ENCODE results near the gene LRRC75A.
"Not testable (repeated sequence)": the region's sequence is repeated elsewhere in the genome, so short reads cannot be mapped to it uniquely, and the experiment has no call there.

LRRC75A gene

DNA sequence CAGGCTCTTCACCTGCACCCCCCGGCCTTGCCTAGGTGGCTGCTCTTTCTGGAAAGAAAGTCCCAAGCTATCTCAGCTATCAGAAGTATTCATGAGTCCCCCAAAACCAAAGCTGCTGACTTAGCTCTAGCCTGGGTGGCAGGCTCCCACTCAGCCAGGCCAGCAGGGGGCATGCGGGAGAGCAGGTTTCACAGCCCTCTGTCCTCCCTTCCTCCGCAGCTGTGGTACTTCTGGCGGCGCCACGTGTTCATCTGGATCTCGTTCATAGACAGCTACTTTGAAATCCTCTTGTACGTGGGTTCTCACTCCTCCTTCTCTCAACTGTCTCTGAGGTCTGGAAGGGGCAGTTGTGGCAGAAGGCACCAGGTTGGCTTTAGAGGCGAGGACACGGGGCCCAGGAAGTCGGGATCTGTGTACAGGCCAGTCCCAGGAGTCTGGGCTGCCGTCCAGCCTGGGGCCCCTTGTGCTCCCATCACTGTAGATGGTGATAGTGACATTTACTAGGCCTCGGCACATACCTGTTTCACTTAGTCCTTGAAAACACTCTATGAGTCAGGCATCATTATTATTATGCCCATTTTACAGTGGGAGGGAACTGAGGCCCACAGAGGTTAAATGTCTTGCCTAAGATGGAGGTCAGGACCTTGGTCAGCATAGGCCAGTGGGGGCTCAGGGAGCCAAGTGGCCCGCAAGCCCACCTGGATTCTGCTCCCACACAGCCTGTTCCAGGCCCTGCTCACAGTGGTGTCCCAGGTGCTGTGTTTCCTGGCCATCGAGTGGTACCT is 63.7 kb downstream of the LRRC75A start:
- no peak for DNase-seq

DNA sequence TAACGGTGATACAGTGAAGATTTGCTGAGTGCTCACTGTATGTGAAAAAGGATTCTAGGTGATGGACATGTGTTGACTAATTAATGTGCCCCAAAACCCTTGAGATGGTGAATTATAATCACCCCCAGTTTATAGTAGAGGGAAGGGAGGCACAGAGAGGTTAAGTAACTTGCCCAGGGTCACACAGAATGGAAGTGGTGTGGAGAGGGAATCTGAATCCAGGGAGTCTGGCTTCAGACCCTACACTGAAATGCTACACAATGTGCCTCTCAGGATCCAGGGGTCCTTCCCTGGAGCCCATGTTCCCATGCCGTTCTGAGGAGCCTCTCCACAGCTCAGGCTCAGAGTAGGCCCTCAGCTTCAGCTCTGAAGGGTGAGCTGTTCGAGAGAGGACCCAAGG is 65.0 kb downstream of the LRRC75A start:
- no peak for DNase-seq

DNA sequence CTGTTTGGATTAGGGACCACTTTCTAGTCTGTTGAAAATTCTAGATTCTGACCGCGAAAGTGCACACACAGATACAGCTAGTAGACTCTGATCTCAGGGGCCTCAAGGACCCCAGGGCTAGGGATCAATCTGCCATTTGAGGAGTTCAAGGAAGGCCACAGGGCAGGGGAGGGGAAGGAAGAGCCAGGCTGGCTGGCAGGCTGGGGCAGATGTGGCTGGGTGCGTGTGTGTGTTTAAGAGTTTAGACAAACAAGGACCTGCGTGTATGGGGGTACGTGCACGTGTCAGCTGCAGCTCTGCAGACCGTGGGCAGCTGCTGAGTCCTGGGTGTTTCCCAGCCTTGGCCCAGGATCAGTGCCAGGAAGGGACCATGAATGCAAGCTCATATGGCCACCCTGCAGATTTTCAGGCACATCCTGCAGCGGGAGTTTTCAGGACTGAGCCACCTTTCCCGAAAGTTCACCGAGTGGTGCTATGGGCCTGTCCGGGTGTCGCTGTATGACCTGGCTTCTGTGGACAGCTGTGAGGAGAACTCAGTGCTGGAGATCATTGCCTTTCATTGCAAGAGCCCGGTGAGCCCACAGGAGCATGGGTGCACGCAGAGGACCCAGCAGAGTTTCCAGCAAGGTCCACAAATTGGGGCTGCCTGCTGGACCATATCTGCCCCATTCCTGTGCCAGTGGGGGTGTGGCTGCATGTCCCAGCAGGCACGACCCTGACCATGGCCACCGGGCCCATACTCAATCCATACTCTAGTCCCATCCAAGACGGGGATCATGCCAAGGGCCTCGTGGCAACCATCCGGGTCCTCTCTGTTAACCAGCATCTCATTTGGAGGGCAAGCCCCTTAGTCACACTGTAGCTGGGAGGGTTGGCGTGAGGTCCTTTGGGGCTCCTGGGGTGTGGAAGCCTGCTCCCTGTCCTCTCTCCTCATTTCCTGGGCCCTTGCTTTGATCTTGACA is 66.0 kb downstream of the LRRC75A start:
- DNase-seq = no peak

DNA sequence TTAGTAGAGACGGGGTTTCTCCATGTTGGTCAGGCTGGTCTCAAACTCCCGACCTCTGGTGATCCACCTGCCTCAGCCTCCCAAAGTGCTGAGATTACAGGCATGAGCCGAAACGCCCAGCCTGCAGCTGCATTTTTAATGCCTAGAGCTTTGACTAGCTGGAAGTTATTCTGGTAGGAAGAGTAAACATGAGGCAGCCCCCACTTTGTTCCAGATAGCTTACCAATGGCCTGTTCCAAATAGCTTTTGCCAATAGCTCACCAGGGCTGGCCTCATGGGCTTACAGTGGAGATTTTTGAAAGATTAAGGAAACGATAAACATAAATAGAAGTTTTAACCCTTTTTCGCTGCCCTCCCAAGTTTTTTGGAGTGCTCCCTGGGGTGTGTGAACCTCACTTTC is 66.8 kb downstream of the LRRC75A start:
- no peak for DNase-seq

DNA sequence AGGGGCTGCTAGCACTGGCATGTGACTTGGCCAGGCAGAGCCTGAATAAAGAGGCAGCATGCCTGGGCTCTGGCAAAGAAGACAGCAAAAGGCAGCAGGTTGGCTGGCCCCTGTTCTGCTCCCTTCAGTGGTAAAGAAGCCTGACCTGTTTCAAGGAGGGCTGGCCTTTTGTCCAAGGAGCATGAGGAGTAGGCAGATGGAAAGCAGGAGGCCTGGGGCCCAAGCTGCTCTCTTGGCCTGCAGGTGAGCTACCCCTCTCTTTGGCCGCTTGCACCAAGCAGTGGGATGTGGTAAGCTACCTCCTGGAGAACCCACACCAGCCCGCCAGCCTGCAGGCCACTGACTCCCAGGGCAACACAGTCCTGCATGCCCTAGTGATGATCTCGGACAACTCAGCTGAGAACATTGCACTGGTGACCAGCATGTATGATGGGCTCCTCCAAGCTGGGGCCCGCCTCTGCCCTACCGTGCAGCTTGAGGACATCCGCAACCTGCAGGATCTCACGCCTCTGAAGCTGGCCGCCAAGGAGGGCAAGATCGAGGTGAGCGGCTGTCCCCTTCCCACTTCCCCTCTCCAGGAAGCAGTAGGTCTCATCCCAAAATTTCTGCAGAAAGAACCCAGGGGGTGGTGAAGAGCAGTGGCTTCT is 68.6 kb downstream of the LRRC75A start:
- no peak for DNase-seq

DNA sequence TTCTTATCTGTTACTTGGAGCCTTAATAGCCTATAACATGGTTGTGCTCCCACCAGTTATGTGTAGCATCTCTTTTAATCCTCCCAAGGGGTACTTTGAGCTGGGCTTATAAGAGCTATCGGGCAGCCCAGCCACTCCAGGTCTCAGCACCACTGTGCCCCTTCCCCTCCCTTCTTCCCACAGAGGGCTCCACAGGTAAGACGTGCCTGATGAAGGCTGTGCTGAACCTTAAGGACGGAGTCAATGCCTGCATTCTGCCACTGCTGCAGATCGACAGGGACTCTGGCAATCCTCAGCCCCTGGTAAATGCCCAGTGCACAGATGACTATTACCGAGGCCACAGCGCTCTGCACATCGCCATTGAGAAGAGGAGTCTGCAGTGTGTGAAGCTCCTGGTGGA is 69.6 kb downstream of the LRRC75A start:
- DNase-seq = no peak

DNA sequence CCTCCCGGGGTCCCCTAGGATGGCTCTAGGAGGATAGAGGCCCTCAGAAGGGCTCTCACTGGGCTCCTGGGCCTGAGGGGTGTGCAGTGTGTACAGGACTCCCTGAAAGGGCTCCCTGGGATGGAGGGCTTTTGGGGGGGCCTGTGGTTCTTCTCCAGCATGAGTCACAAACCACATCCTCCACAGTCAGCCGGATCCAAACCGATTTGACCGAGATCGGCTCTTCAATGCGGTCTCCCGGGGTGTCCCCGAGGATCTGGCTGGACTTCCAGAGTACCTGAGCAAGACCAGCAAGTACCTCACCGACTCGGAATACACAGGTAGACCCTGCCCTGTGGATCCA is 72.1 kb downstream of the LRRC75A start:
- peak; percentile 58 for DNase-seq

DNA sequence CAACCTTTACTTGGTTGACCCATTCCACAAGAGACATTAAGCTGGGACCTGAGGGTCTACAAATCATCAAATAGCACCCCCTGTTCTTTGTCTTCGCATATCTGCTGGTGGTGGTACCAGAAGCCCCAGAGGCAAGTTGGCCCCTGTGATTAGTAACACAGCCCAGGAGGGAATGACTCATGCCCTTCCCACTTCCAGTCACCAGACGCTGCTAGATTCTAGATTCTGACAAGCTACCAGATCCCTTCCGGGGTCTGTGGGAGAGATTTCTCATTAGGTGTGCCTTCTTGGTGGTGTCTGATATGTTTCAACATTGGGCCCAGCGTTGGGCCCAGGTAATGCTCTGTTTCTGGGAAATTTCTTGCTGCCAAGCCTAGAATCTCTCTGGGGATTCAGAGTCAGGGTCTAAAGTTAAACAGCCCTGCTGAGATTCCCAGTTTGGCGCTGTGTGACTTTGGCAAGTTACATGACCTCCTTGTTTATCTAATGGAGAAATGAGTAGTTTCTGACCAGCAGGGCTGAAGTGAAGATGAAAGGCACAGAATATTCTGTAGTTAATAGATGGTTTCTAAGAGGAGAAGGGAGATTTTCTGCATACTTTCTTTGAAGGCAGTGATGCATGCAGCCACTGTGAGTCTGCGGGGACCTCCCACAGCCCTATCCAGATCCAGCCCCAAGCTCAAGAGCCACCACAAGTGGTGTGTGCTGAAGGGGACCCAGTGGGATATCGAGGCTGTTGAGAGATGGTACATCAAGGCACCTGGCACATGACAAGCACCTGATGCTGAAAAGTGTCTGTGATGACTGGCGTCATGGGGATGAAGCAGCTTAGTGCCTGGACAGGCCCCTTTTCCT is 72.7 kb downstream of the LRRC75A start:
- peak; percentile 58 for DNase-seq

DNA sequence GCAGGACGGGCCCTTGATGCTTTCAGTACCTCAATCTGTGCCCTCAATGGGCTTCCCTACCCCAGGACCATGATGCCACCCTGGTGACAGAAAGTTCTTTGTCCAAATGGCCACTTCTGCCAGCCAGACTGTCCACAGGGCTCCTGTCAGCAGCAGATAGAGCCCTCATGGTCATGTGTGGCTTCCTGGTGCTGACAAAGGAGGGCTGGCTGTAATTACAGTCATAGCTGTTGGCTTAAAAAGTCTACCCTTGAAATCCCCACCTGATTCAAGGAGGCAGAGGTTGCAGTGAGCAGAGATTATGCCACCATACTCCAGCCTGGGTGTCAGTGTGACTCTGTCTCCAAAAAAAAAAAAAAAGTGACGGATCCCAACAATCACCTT is 73.3 kb downstream of the LRRC75A start:
- no peak for DNase-seq

DNA sequence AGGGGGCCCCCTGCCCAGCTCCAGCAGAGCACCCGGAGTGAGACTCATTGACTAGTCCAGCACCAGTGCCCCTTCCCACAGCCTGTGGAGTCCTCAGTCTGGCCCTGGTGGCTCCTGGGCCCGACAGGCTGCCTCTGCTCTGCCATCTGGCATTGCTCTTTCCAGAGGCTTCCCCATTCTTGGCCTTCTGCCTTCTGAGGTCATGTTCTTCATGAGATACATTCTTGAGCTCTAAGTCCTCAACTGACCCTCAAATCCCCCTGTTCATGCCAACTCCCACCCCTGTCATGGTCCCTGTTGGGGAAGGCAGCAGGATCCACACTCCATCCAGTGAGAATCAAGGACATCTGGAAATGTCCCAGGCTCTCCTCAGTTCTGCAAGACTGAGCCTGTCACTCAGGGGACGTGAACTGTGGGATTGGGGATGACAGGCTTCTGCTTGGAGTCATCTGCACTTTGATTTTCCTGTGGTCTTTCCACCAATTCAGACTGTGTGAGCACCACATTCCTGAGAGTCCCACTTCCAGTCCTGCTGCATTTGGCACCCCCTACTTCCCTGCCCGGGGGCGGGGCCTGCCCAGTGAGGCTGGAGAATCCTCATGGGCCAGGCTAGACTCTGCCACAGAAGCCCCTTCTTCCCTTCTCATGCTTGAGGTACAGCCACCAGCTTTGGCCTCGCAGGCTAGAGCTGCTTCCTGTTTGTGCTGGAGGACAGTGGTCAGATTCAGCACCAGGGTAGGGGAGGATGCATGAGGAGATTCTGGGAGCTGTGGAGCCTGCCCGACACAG is 73.9 kb downstream of the LRRC75A start:
- DNase-seq = no peak

DNA sequence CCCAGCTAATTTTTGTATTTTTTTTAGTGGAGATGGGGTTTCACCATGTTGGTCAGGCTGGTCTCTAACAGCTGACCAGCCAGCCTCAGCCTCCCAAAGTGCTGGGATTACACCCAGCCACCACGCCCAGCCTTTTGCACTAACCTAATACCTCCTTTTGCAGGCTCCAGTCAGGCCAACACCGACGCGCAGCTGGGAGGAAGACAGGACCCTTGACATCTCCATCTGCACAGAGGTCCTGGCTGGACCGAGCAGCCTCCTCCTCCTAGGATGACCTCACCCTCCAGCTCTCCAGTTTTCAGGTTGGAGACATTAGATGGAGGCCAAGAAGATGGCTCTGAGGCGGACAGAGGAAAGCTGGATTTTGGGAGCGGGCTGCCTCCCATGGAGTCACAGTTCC is 74.6 kb downstream of the LRRC75A start:
- DNase-seq = no peak

DNA sequence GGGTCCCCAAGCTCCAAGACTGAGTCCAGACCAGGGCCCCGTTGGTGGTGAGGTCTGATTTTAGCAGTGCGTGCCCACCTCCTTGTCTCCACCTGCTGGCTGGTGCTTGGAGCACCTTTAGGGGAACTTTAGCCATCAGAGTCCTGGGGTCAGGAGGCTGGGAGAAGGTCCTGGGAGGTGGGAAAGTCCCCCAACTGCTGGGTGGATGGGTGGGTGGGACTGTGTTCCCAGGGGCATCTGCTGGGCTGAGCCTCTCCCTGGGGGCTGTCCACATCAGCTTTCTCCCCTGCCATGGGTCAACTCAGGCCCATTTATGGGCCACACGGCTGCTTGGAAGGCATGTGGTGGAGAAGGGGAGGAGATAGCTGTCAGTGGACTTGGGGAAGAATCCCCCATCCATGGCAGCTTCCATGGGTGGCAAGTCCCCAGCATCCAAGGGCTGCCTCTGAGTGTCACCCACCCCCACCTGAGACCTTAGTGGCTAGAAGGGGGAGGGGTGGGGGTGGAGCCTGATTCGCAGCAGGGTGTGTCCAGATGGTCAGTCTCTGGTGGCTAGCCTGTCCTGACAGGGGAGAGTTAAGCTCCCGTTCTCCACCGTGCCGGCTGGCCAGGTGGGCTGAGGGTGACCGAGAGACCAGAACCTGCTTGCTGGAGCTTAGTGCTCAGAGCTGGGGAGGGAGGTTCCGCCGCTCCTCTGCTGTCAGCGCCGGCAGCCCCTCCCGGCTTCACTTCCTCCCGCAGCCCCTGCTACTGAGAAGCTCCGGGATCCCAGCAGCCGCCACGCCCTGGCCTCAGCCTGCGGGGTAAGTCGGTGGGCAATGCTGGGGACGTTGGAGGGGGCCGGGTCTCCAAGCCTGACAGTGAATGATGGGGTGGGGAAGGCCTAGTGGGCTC is 76.7 kb downstream of the LRRC75A start, which contains the start of gene TRPV2:
TRPV2 (plus strand) TSS at position 541 of the 894 bp plus-strand sequence. CDS start 2,098 bp downstream, outside the sequence.
- DNase-seq = no peak

DNA sequence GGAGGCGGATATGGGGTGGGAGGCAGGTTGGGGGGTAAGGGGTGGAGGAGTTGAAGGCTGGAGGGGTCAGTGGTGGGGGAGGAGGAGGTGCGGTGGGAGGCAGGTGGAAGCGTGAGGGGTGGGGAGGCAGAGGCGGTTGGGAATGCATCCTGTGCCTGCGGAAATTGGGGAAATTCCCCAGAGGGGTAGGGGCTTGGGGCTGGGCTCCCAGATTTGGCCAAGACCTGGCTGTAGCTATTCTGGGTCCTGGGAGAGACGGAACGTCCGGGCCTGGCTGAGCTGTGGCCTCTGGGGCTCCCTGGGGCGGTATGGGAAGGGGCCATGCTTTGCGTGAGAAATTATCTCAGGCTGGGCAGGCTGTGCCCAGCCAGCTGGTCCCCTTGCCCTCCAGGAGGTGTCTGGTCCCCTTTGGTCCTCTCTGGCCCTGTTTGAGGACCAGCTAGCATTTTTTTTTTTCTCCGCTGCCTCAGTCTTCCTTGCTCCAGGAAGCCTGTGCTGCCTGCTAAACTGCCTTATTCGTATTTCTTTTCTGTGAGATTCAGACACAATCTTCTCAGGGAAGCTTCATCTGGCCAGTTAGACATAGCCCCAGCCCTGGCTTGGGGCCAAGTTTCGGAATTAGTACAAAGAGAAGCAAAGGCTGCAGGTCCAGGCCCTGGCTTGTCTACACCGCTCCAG is 83.9 kb downstream of the LRRC75A start:
- no peak for DNase-seq

DNA sequence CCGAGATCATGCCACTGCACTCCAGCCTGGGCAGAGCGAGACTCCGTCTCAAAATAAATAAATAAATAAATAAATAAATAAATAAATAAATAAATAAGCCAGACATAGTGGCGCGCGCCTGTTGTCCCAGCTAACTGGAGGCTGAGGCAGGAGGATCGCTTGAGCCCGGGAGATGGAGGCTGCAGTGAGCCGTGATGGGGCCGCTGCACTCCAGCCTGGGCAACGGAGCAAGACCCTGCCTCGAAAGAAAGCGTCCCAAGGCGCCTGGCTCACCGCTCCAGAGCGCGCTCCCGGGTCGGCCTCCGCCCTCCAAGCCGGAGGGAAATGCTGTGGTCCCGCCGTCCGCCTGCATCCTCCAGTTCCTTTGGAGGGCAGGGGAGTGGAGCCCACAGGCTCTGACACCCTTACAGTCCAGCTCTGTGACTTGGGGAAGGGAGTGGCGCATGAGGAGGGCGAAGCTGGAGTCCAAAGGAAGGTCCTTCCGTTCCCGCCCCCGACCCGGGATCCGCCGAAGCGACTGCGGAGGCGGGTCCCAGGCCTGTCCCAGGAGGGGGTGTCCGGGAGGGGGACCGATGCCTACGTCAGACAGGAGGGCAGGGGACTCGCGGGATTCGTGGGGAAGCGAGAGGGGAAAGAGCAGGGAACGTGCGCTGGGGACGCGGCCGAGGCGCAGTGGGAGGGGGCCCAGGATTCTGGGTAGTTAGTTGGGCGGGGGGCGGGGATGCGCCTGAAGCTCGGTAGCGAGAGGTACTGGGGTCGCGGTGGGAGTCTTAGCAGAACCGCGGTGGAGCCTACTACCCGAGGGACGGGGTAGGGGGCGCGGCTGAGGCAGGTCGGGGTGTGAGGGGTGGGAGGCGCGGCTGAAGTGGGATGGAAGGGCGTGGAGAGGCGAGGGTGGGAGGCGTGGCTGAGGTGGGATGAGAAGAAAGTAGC is 85.0 kb downstream of the LRRC75A start:
- DNase-seq = no peak

DNA sequence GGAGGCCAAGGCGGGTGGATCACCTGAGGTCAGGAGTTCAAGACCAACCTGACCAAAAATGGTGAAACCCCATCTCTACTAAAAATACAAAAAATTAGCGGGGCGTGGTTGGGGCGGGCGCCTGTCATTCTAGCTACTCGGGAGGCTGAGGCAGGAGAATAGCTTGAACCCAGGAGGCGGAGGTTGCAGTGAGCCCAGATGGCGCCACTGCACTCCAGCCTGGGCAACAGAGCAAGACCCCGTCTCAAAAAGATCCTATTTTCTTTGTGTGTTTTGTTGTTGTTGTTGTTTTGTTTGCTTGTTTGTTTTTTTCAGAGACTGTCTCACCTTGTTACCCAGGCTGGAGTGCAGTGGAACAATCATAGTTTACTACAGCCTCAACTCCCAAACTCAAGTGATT is 88.1 kb downstream of the LRRC75A start:
- not testable (repeated sequence) for DNase-seq

DNA sequence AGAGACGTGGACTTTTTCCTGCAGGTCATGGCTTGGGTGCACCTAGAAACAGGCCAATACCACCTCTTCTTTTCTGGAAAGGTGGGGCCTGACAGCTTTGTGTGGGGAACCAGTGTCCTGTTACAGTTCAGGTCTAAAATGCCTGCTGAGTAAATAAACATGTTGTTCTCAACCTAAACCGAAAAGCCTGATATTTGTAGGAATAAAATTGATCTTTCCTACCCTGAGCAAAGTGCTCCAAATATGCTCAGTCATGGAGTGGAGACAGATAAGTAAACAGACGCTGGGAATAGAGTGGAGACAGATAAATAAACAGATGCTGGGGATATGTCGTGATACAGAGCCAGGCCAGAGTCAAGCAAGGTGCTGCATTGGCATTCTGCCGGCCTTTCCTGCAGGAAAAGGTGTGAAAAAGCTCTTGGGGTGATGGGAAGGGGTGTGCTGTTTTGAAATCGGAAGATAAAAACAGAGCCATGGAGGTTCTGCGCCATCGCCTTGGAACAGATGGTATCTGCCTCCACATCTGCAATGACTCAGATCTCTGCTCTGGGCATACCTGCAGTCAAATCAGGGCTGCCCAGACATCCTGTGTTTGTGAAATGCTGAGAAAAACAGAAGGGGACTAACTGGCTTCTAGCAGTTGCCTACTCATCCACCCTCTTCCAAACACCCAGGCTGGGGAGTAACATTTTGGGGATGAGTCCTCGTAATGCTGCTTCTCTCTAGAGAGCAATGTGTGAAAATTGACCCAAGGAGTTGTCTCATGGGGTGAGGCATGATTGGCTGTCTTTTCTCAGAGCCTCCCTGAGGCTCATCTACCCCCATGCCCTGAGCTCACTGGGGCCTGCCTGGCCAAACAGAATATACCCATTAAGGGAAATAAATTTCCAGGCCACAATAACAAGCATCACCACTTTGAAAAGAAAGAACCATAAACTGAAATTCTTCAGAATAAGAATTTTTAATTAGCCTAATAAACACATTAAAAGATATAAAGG is 93.4 kb downstream of the LRRC75A start:
- DNase-seq = no peak

DNA sequence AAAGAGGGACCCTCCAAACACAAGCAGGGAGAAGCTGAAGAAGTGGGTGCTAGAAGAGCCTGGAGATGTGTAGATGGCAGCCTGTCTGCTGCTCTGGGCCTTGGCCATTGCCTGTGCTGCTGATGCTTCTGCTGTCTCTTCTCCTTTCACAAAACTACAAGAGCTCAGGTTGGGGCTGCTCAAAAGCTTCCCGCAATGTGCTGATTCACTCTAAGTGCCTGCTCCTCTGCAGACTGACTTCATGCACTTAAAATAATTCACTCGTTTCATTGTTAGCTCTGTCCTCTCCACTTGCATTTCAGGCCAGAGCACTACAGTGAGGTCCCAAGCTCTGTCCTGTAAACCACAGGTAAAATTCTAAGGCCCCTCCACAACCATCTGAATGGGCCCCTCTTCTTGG is 95.3 kb downstream of the LRRC75A start:
- not testable (repeated sequence) for DNase-seq

Data from T1000 (cell line).